ENCODE results near the gene GALNT9.
A peak's percentile ranks its signal among the peaks of the same experiment; 100 is the strongest.
"Not testable (repeated sequence)": the region's sequence is repeated elsewhere in the genome, so short reads cannot be mapped to it uniquely, and the experiment has no call there.

The GALNT9 gene

GRCh38 chr12:132247718-132248452 lies 81.5 kb downstream of the GALNT9 start:
- DNase-seq, result no peak

GRCh38 chr12:132246997-132247717 lies 82.2 kb downstream of the GALNT9 start:
- DNase-seq, result no peak

GRCh38 chr12:132245521-132246101 lies 83.8 kb downstream of the GALNT9 start:
- no peak for DNase-seq

- no peak for DNase-seq
Observed at GRCh38 chr12:132244724-132245295, 84.6 kb downstream of the GALNT9 start.

GRCh38 chr12:132243596-132244310 lies 85.6 kb downstream of the GALNT9 start:
- peak; percentile 12 for DNase-seq

- DNase-seq, result not testable (repeated sequence)
Observed at GRCh38 chr12:132243171-132243570, 86.2 kb downstream of the GALNT9 start.

GRCh38 chr12:132240669-132241007 lies 88.8 kb downstream of the GALNT9 start:
- not testable (repeated sequence) for DNase-seq

GRCh38 chr12:132239796-132240668 lies 89.4 kb downstream of the GALNT9 start:
- no peak for DNase-seq

GRCh38 chr12:132239392-132239791 lies 90.0 kb downstream of the GALNT9 start:
- no peak for DNase-seq

GRCh38 chr12:132238884-132239283 lies 90.5 kb downstream of the GALNT9 start:
- no peak for DNase-seq

GRCh38 chr12:132238488-132238854 lies 90.9 kb downstream of the GALNT9 start:
- DNase-seq, result no peak

GRCh38 chr12:132237772-132238487 lies 91.5 kb downstream of the GALNT9 start:
- DNase-seq, result no peak

GRCh38 chr12:132236930-132237771 lies 92.2 kb downstream of the GALNT9 start:
- DNase-seq, result no peak

GRCh38 chr12:132236129-132236929 lies 93.1 kb downstream of the GALNT9 start:
- DNase-seq, result no peak

GRCh38 chr12:132235116-132235820 lies 94.1 kb downstream of the GALNT9 start:
- no peak for DNase-seq

- DNase-seq, result no peak
Observed at GRCh38 chr12:132230381-132230780, 99.0 kb downstream of the GALNT9 start.

- no peak for DNase-seq
Observed at GRCh38 chr12:132229926-132230325, 99.5 kb downstream of the GALNT9 start.

GRCh38 chr12:132229193-132229760 lies 100.1 kb downstream of the GALNT9 start:
- DNase-seq, result no peak
